ENCODE measurements around the gene DSCAML1.

The DSCAML1 gene

DNA sequence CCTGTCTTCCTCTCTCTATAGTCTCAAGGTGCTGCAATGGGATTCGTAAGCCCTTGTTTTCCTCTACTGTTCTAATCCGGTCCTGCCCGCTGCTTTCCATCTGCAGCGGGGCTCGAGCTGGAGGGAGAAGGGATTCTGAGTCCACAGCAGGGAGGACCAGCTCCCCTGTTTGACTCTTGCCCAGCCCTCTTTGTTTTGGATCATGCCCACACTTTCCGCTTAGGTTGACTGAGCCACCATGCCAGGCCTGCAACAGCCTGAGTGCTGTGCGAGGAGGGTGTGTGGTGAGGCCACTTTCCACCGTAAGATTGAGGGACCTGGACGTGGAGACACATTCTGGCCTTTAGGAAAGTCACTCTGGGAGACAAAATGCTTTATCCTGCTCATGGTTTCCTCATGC is 411.1 kb downstream of the DSCAML1 start:
- no peak overlapping the region for H3K4me3 ChIP-seq (ENCODE audit: low read length)
- peaks cover 41% of the 10 kb centered on the region for H3K36me3 ChIP-seq (replicated peaks; ENCODE audit: low read depth, low read length)
- peak overlapping the region; percentile 37 for H3K4me2 ChIP-seq (ENCODE audit: low read length)
- H4K20me1 ChIP-seq (ENCODE audit: insufficient read depth, low read length): peaks cover 13% of the 10 kb centered on the region
- no peak overlapping the region for H2AFZ ChIP-seq (ENCODE audit: low read depth, low read length)
- H3K79me2 ChIP-seq (ENCODE audit: low read length): no peaks in the 10 kb centered on the region
- H3K9me3 ChIP-seq (ENCODE audit: insufficient read depth, low read length): no peaks in the 10 kb centered on the region
- peaks cover 17% of the 10 kb centered on the region for H3K4me1 ChIP-seq (ENCODE audit: low read length)
- no peak for TF ChIP-seq EZH2phosphoT487 (IDR thresholded peaks at IDR 0.05; ENCODE audit: low read depth)
- TF ChIP-seq, protein P1, sequence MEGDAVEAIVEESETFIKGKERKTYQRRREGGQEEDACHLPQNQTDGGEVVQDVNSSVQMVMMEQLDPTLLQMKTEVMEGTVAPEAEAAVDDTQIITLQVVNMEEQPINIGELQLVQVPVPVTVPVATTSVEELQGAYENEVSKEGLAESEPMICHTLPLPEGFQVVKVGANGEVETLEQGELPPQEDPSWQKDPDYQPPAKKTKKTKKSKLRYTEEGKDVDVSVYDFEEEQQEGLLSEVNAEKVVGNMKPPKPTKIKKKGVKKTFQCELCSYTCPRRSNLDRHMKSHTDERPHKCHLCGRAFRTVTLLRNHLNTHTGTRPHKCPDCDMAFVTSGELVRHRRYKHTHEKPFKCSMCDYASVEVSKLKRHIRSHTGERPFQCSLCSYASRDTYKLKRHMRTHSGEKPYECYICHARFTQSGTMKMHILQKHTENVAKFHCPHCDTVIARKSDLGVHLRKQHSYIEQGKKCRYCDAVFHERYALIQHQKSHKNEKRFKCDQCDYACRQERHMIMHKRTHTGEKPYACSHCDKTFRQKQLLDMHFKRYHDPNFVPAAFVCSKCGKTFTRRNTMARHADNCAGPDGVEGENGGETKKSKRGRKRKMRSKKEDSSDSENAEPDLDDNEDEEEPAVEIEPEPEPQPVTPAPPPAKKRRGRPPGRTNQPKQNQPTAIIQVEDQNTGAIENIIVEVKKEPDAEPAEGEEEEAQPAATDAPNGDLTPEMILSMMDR (IDR thresholded peaks at IDR 0.05; ENCODE audit: low read depth, low read length): no peak
- no peak overlapping the region for H3K27ac ChIP-seq (ENCODE audit: low read length)
- H3K9ac ChIP-seq (ENCODE audit: low read length): no peak overlapping the region
- no peaks in the 10 kb centered on the region for H3K27me3 ChIP-seq (ENCODE audit: low read depth, low read length)

DNA sequence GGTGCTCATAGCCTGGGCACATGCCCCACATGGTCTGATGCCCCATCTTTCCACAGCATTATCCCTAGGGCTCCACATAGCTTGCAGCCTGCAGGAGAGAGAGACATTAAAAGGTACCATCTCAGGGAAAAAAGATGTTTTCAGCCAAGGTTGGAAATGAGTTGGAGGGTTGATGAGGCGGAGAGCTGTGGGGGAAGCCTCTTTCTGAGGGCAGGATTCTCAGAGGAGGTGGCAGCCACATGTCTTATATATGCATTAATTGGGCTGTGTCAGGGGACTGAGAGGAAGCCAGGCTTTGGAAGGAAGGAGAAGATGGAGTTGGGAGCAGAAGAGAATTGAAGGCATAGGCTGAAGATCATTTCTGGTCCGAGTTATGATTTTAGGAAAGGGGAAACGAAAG is 411.5 kb downstream of the DSCAML1 start:
- H3K9me3 ChIP-seq (ENCODE audit: insufficient read depth, low read length): no peaks in the 10 kb centered on the region
- peaks cover 43% of the 10 kb centered on the region for H3K36me3 ChIP-seq (replicated peaks; ENCODE audit: low read depth, low read length)
- peak overlapping the region; percentile 12; the same call in 1 of the 2 replicates for H3K4me3 ChIP-seq (ENCODE audit: low read length)
- H3K27ac ChIP-seq (ENCODE audit: low read length): no peak overlapping the region
- H3K9ac ChIP-seq (ENCODE audit: low read length): no peak overlapping the region
- H3K4me1 ChIP-seq (ENCODE audit: low read length): peaks cover 17% of the 10 kb centered on the region
- peak overlapping the region; percentile 37 for H3K4me2 ChIP-seq (ENCODE audit: low read length)
- H4K20me1 ChIP-seq (ENCODE audit: insufficient read depth, low read length): peaks cover 13% of the 10 kb centered on the region
- no peaks in the 10 kb centered on the region for H3K79me2 ChIP-seq (ENCODE audit: low read length)
- no peaks in the 10 kb centered on the region for H3K27me3 ChIP-seq (ENCODE audit: low read depth, low read length)
- no peak for TF ChIP-seq EZH2phosphoT487 (IDR thresholded peaks at IDR 0.05; ENCODE audit: low read depth)
- TF ChIP-seq, protein P1 (IDR thresholded peaks at IDR 0.05; ENCODE audit: low read depth, low read length): no peak
- H2AFZ ChIP-seq (ENCODE audit: low read depth, low read length): no peak overlapping the region

DNA sequence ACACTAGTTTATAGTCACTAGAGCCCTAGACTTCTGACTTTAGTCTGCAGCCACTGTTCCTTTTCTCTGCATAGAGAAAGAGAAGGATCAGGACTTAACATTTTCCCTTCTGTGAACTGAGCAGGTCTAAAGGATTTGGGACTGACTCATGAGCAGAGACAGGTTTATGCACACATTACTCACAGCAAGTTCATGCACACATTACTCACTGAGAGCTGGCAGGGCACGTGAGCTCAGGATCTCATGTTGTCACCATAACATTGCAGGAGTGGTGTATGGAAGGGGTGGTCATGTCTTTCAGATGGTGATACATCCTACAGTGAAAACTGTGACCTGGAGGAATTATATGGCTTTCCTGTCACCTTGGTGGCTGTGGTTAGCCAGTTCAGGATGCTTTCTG is 413.0 kb downstream of the DSCAML1 start:
- H3K27me3 ChIP-seq (ENCODE audit: low read depth, low read length): no peaks in the 10 kb centered on the region
- peaks cover 37% of the 10 kb centered on the region for H3K36me3 ChIP-seq (replicated peaks; ENCODE audit: low read depth, low read length)
- no peak overlapping the region for H3K27ac ChIP-seq (ENCODE audit: low read length)
- H2AFZ ChIP-seq (ENCODE audit: low read depth, low read length): no peak overlapping the region
- no peaks in the 10 kb centered on the region for H3K79me2 ChIP-seq (ENCODE audit: low read length)
- H3K4me2 ChIP-seq (ENCODE audit: low read length): no peak overlapping the region
- TF ChIP-seq, protein P1 (IDR thresholded peaks at IDR 0.05; ENCODE audit: low read depth, low read length): no peak
- no peak for TF ChIP-seq EZH2phosphoT487 (IDR thresholded peaks at IDR 0.05; ENCODE audit: low read depth)
- H3K9me3 ChIP-seq (ENCODE audit: insufficient read depth, low read length): no peaks in the 10 kb centered on the region
- H4K20me1 ChIP-seq (ENCODE audit: insufficient read depth, low read length): peaks cover 13% of the 10 kb centered on the region
- no peak overlapping the region for H3K9ac ChIP-seq (ENCODE audit: low read length)
- H3K4me3 ChIP-seq (ENCODE audit: low read length): no peak overlapping the region
- H3K4me1 ChIP-seq (ENCODE audit: low read length): peaks cover 17% of the 10 kb centered on the region

DNA sequence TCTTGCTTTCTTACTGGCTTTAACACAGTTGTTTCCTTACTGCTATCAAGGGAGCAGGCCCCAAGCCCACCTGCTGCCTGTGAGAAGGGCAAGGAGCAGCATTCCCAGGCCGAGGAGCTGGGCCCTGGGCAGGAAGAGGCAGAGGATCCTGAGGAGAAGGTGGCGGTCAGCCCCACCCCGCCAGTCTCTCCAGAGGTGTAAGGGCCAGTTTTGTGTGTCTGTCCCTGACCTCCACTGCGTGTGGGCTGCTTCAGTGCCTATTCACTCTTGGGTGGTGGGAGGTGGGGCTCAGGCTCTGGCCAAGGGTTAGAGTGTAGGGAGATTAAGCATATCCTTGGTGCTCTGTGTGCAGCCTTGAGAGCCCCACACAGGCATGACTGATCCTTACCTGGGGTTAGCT is 414.3 kb downstream of the DSCAML1 start:
- TF ChIP-seq EZH2phosphoT487 (IDR thresholded peaks at IDR 0.05; ENCODE audit: low read depth): no peak
- H3K9me3 ChIP-seq (ENCODE audit: insufficient read depth, low read length): no peaks in the 10 kb centered on the region
- H3K27ac ChIP-seq (ENCODE audit: low read length): no peak overlapping the region
- H3K4me3 ChIP-seq (ENCODE audit: low read length): no peak overlapping the region
- no peaks in the 10 kb centered on the region for H3K79me2 ChIP-seq (ENCODE audit: low read length)
- H3K36me3 ChIP-seq (replicated peaks; ENCODE audit: low read depth, low read length): peaks cover 30% of the 10 kb centered on the region
- H3K4me1 ChIP-seq (ENCODE audit: low read length): peaks cover 17% of the 10 kb centered on the region
- H3K27me3 ChIP-seq (ENCODE audit: low read depth, low read length): no peaks in the 10 kb centered on the region
- no peak overlapping the region for H2AFZ ChIP-seq (ENCODE audit: low read depth, low read length)
- no peak overlapping the region for H3K4me2 ChIP-seq (ENCODE audit: low read length)
- peaks cover 13% of the 10 kb centered on the region for H4K20me1 ChIP-seq (ENCODE audit: insufficient read depth, low read length)
- H3K9ac ChIP-seq (ENCODE audit: low read length): no peak overlapping the region
